HCT116 (cell line): ENCODE results near the gene ACSF2. TPM values are rescaled to one million over a fixed set of nuclear protein-coding genes. Genes with fewer than 3 reads are reported as not detected.

ENCODE experiments used
- ATAC-seq: fragments of 200-7000 bp; cut with Tn5 transposase; 2 replicates; pipeline ENCODE4 v1.9.1; 2020; ENCODE audit warnings: mild to moderate bottlenecking, moderate library complexity
- BruUV-seq: library from RNA; stranded (reverse); fragments of 400-500 nt; replicated peaks from 2 replicates; lab custom pipeline; 2021; lab: Mats Ljungman, UMichigan
- CTCF ChIA-PET: fragments of 300-600 bp; sonication (Branson Sonifier 250); formaldehyde crosslinking; loops from one replicate; lab custom pipeline; 2021; ENCODE audit warnings: antibody characterized with exemption; lab: Charles Lee
- POLR2A ChIA-PET: fragments of 300-600, 350-600 bp; sonication (Branson Sonifier 250); formaldehyde crosslinking; loops from one replicate; lab custom pipeline; 2021; ENCODE audit warnings: antibody characterized with exemption; lab: Charles Lee
- RAD21 ChIA-PET, 2 experiments: fragments of 300-600 bp; sonication (Branson Sonifier 250); formaldehyde crosslinking; loops; one replicate each; lab custom pipeline; 2023; ENCODE audit warnings: low total read pairs in 2 of 2; ENCODE audit not compliant: uncharacterized antibody in 2 of 2, unreplicated experiment in 2 of 2, low non-redundant PET in 1 of 2; lab: Charles Lee
- DNase-seq: peaks from one replicate; pipeline ENCODE4 v3.0.0-alpha.2; 2010; ENCODE audit warnings: low read depth, low spot score
- H2AFZ ChIP-seq: fragments of 200-600 bp; shearing (Covaris generic), sonication (generic); 2 replicates; pipeline ENCODE4 v1.6.1; 2017; ENCODE audit warnings: low read depth, mixed run types, mixed read lengths, antibody characterized with exemption, low read length; ENCODE audit not compliant: poor library complexity, severe bottlenecking
- H3K27ac ChIP-seq: 2 replicates; pipeline ENCODE4 v1.5.1; 2012; ENCODE audit warnings: low read depth, low read length
- H3K27me3 ChIP-seq: fragments of 200-600 bp; sonication (generic); 2 replicates; pipeline ENCODE4 v1.6.1; 2016; ENCODE audit warnings: mixed run types, low read length, mixed read lengths; ENCODE audit not compliant: insufficient read depth
- H3K36me3 ChIP-seq, 2 experiments: fragments of 200-500 bp in 1 of 2; fragments of 200-600 bp in 1 of 2; sonication (Bioruptor generic) in 1 of 2; sonication (generic) in 1 of 2; 2 replicates each; pipeline versions ENCODE4 v1.5.1 to v1.6.1; 2014 to 2016; ENCODE audit warnings: low read length in 2 of 2, inconsistent platforms in 1 of 2, mixed read lengths in 1 of 2, mixed run types in 1 of 2; ENCODE audit not compliant: insufficient read depth in 2 of 2, control insufficient read depth in 1 of 2
- H3K4me1 ChIP-seq, 2 experiments: fragments of 200-600 bp in 1 of 2; sonication (generic) in 1 of 2; 2 replicates each; pipeline versions ENCODE4 v1.5.1 to v1.6.1; 2012 to 2017; ENCODE audit warnings: low read length in 2 of 2, inconsistent platforms in 1 of 2, mild to moderate bottlenecking in 1 of 2, mixed read lengths in 1 of 2, mixed run types in 1 of 2, moderate library complexity in 1 of 2; ENCODE audit not compliant: insufficient read depth in 2 of 2, control insufficient read depth in 1 of 2
- H3K4me2 ChIP-seq: fragments of 200-600 bp; sonication (generic); 2 replicates; pipeline ENCODE4 v1.6.1; 2017; ENCODE audit warnings: mixed run types, low read length, mixed read lengths
- H3K4me3 ChIP-seq, 2 experiments: fragments of 200-600 bp in 1 of 2; sonication (generic) in 1 of 2; replicated peaks in 1 of 2; 2 replicates each; pipeline ENCODE4 v1.5.1; 2011 to 2016; ENCODE audit warnings: low read length in 2 of 2, control low read depth in 1 of 2, low read depth in 1 of 2, mild to moderate bottlenecking in 1 of 2, mixed read lengths in 1 of 2, mixed run types in 1 of 2
- H3K79me2 ChIP-seq: fragments of 200-600 bp; sonication (generic); 2 replicates; pipeline ENCODE4 v1.6.1; 2017; ENCODE audit warnings: mild to moderate bottlenecking, mixed run types, low read length, moderate library complexity, mixed read lengths; ENCODE audit not compliant: insufficient read depth
- H3K9ac ChIP-seq: fragments of 200-600 bp; sonication (generic); 2 replicates; pipeline ENCODE4 v1.6.1; 2016; ENCODE audit warnings: low read length, mixed read lengths
- H3K9me2 ChIP-seq: fragments of 200-600 bp; sonication (generic), shearing (Covaris generic); 2 replicates; pipeline ENCODE4 v1.6.1; 2017; ENCODE audit warnings: mixed run types, mild to moderate bottlenecking, moderate library complexity; ENCODE audit not compliant: insufficient read depth
- H3K9me3 ChIP-seq, 2 experiments: fragments of 200-500 bp in 1 of 2; fragments of 200-600 bp in 1 of 2; sonication (Bioruptor generic) in 1 of 2; sonication (generic) in 1 of 2; 2 replicates each; pipeline ENCODE4 v1.6.1; 2014 to 2017; ENCODE audit warnings: low read length in 2 of 2, mixed read lengths in 2 of 2, inconsistent platforms in 1 of 2, low read depth in 1 of 2, mild to moderate bottlenecking in 1 of 2, mixed run types in 1 of 2, moderate library complexity in 1 of 2; ENCODE audit not compliant: control insufficient read depth in 1 of 2, insufficient read depth in 1 of 2
- H4K20me1 ChIP-seq: fragments of 200-600 bp; sonication (generic), shearing (Covaris generic); 2 replicates; pipeline ENCODE4 v1.6.1; 2017; ENCODE audit warnings: mixed run types, mild to moderate bottlenecking, moderate library complexity; ENCODE audit not compliant: insufficient read depth
- CBX3 ChIP-seq: IDR thresholded peaks from 2 replicates; pipeline ENCODE4 v1.6.1; 2012; ENCODE audit warnings: low read depth
- CTCF ChIP-seq, 3 experiments: fragments of 200-600 bp in 1 of 3; sonication (generic) in 1 of 3; IDR thresholded peaks in 2 of 3; conservative IDR thresholded peaks in 1 of 3; 2 replicates each; pipeline ENCODE4 v1.5.1; 2012 to 2017; ENCODE audit warnings: low read depth in 2 of 3, low read length in 2 of 3, antibody characterized with exemption in 1 of 3, borderline replicate concordance in 1 of 3, control low read depth in 1 of 3, mild to moderate bottlenecking in 1 of 3, mixed read lengths in 1 of 3, mixed run types in 1 of 3, moderate library complexity in 1 of 3; ENCODE audit not compliant: insufficient read depth in 1 of 3
- EGR1 ChIP-seq: IDR thresholded peaks from 2 replicates; pipeline ENCODE4 v1.6.1; 2012; ENCODE audit warnings: low read depth
- EZH2 ChIP-seq: fragments of 200-600 bp; sonication (generic); IDR thresholded peaks from 2 replicates; pipeline ENCODE4 v1.6.1; 2017; ENCODE audit warnings: antibody characterized with exemption, mixed run types
- EZH2phosphoT487 ChIP-seq: fragments of 200-600 bp; IDR thresholded peaks from 2 replicates; pipeline ENCODE4 v1.6.1; 2018; ENCODE audit warnings: antibody characterized with exemption, borderline replicate concordance
- FOSL1 ChIP-seq: IDR thresholded peaks from 2 replicates; pipeline ENCODE4 v1.6.1; 2012; ENCODE audit warnings: low read depth
- JUND ChIP-seq: IDR thresholded peaks from 2 replicates; pipeline ENCODE4 v1.6.1; 2012
- MAX ChIP-seq: IDR thresholded peaks from 2 replicates; pipeline ENCODE4 v1.6.1; 2012
- POLR2A ChIP-seq: IDR thresholded peaks from 2 replicates; pipeline ENCODE4 v1.7.0; 2011; ENCODE audit warnings: borderline replicate concordance; ENCODE audit not compliant: insufficient read depth, insufficient read length; ENCODE audit errors: extremely low read depth
- POLR2AphosphoS5 ChIP-seq: IDR thresholded peaks from 2 replicates; pipeline ENCODE4 v1.6.1; 2011; ENCODE audit warnings: mild to moderate bottlenecking, low read depth, low read length, moderate library complexity
- REST ChIP-seq: IDR thresholded peaks from 2 replicates; pipeline ENCODE4 v1.6.1; 2012; ENCODE audit warnings: low read depth
- SRF ChIP-seq: IDR thresholded peaks from 2 replicates; pipeline ENCODE4 v1.6.1; 2012; ENCODE audit warnings: low read depth
- TCF7L2 ChIP-seq: IDR thresholded peaks from 2 replicates; pipeline ENCODE4 v1.7.0; 2011; ENCODE audit warnings: borderline replicate concordance, inconsistent platforms; ENCODE audit not compliant: insufficient read depth, insufficient read length; ENCODE audit errors: extremely low read depth
- YY1 ChIP-seq: IDR thresholded peaks from 2 replicates; pipeline ENCODE4 v1.6.1; 2011; ENCODE audit warnings: low read length, low read depth, moderate library complexity, mild to moderate bottlenecking; ENCODE audit not compliant: insufficient replicate concordance; ENCODE audit errors: extremely low read depth
- ZNF274 ChIP-seq: fragments of 200-500 bp; sonication (Bioruptor generic); IDR thresholded peaks from 2 replicates; pipeline ENCODE4 v1.6.1; 2014; ENCODE audit warnings: mild to moderate bottlenecking, low read depth, low read length, inconsistent platforms
- intact Hi-C: fragments of 100-400 bp; cut with micrococcal nuclease; formaldehyde crosslinking; loops from 2 replicates; pipeline ENCODE4 v1.10.0; 2022
- total RNA-seq: library from RNA; stranded (reverse); gene quantifications from one replicate; pipeline ENCODE4 v1.2.1, GENCODE V29; 2021; ENCODE audit not compliant: unreplicated experiment

Gene ACSF2
- total RNA-seq, 1 experiment from 2014 or later, result 52.4 TPM

- Histone ChIP-seq H3K4me2 (no peak overlapping the region), H3K9ac (no peak overlapping the region), H3K27me3 (no peaks in the 10 kb centered on the region), H3K9me3 (no peaks in the 10 kb centered on the region), H3K79me2 (no peaks in the 10 kb centered on the region), H3K36me3 (no peaks in the 10 kb centered on the region), H3K4me1 (peaks cover 0 to 10% of the 10 kb centered on the region in 2 experiments; a peak in 2 of 4 replicates), H3K9me2 (no peaks in the 10 kb centered on the region), H3K4me3 (no peak overlapping the region), H3K27ac (no peak overlapping the region), H4K20me1 (no peaks in the 10 kb centered on the region), H2AFZ (no peak overlapping the region)
- intact Hi-C loops, result no loop called here
- ChIA-PET POLR2A (no interaction called here), RAD21 (no interaction called here), CTCF (interaction anchor here (1.4 to 1.7 kb wide), 2 partner anchors 8 to 33 kb away, joined by 4 to 5 read pairs; no protein-coding TSS in a partner anchor)
- DNase-seq (no peak), ATAC-seq (no peak)
- BruUV-seq, result no TSS peak
- no peak for TF ChIP-seq POLR2AphosphoS5
- no peak for TF ChIP-seq EZH2phosphoT487
- TF ChIP-seq CTCF (IDR thresholded peaks at IDR 0.05 in 2 of 3, conservative IDR thresholded peaks at IDR 0.05 in 1 of 3; ENCODE audit: borderline replicate concordance in 1 of 3, insufficient read depth in 1 of 3, low read depth in 2 of 3, low read length in 2 of 3), result no peak
- no peak for TF ChIP-seq MAX
- no peak for TF ChIP-seq EGR1
- no peak for TF ChIP-seq TCF7L2
- TF ChIP-seq SRF, result no peak
- no peak for TF ChIP-seq POLR2A
- no peak for TF ChIP-seq EZH2
- no peak for TF ChIP-seq YY1
- TF ChIP-seq CBX3, result no peak
- TF ChIP-seq JUND, result no peak
- no peak for TF ChIP-seq REST
- no peak for TF ChIP-seq ZNF274
- TF ChIP-seq FOSL1, result no peak
- TF ChIP-seq, all 23 proteins: peak for 0
These were observed 82.8 kb downstream of the ACSF2 start for GRCh38 chr17:50508573-50509460.
